IMR-90 (cell line): ENCODE results near the gene SH3RF3.

Experiments used
- POLR2A ChIP-seq: IDR thresholded peaks from 2 replicates; pipeline ENCODE4 v1.6.1; 2012; ENCODE audit warnings: mild to moderate bottlenecking, low read depth, low read length
- TF ChIP-seq, protein P1 (sequence below): conservative IDR thresholded peaks from 2 replicates; pipeline ENCODE4 v1.5.1; 2012; ENCODE audit warnings: mild to moderate bottlenecking, low read depth, low read length, improper control_type of control experiment

DNA sequence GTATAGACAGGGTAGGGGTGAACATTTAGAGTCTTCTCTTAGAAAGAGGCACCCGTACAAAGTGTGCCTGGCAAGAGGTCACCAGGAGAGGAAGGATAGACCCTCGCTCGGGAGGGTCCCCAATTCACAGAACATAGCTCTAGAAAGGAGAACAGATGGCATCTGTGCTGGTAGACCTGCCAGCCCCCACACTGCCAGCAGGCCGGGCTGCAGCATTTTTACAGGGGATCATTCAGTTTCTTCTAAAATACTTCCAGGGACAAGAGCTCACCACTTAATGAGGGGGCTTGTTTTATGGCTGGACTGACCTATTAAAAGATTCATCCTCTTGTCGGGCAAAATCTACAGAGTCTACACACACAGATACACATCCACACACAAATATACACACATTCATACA is 334.9 kb downstream of the SH3RF3 start:
- TF ChIP-seq, protein P1, sequence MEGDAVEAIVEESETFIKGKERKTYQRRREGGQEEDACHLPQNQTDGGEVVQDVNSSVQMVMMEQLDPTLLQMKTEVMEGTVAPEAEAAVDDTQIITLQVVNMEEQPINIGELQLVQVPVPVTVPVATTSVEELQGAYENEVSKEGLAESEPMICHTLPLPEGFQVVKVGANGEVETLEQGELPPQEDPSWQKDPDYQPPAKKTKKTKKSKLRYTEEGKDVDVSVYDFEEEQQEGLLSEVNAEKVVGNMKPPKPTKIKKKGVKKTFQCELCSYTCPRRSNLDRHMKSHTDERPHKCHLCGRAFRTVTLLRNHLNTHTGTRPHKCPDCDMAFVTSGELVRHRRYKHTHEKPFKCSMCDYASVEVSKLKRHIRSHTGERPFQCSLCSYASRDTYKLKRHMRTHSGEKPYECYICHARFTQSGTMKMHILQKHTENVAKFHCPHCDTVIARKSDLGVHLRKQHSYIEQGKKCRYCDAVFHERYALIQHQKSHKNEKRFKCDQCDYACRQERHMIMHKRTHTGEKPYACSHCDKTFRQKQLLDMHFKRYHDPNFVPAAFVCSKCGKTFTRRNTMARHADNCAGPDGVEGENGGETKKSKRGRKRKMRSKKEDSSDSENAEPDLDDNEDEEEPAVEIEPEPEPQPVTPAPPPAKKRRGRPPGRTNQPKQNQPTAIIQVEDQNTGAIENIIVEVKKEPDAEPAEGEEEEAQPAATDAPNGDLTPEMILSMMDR, result no peak
- no peak for TF ChIP-seq POLR2A
